Left renal pelvis (tissue), 4 donors: Measurements from ENCODE around the gene HGF. TPM values are rescaled to one million over a fixed set of nuclear protein-coding genes. Genes with fewer than 3 reads are reported as not detected.
"Not testable (repeated sequence)": the region's sequence is repeated elsewhere in the genome, so short reads cannot be mapped to it uniquely, and the experiment has no call there.

Source experiments
- DNase-seq, 4 donors: peaks; one replicate each; pipeline ENCODE4 v3.0.0-alpha.2; 2013; ENCODE audit warnings: low read depth in 4 of 4, low spot score in 3 of 4
- polyA plus RNA-seq, 4 donors: library from polyadenylated mRNA; unstranded; fragments of 120-200 nt; gene quantifications; one replicate each; pipeline ENCODE4 v1.2.1, GENCODE V29; 2013; ENCODE audit not compliant: insufficient read length in 4 of 4

Gene HGF
- polyA plus RNA-seq: 1 to 10 TPM; 1.3 to 4.9 (median 2.6) TPM

- peak in 2 of 4 donors; percentile 15 to 16 for DNase-seq
Measured at GRCh38 chr7:81769891-81770727, at the start of gene HGF. Gene HGF (minus strand): TSS chr7:81770047. CDS start chr7:81769971, 76 bp downstream.

DNA sequence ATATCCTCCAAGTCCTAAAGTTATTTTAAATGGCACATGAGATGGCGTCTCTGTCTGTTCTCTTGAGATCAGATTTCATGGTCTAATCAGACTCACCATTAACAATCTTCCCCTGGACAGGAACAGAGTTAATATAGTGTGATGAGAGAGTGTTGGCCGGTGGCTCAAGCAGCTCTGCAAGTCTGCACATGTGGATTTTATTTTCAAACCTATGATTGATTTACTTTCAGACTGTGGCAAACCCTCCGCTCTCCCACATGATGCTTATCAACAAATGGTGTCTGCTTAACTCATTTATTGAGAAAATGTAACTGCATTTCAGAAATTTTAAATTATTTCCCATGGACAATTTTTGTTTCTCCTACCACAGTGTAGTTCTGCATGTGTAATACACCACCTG lies 46.5 kb upstream of the HGF start:
- no peak for DNase-seq

DNA sequence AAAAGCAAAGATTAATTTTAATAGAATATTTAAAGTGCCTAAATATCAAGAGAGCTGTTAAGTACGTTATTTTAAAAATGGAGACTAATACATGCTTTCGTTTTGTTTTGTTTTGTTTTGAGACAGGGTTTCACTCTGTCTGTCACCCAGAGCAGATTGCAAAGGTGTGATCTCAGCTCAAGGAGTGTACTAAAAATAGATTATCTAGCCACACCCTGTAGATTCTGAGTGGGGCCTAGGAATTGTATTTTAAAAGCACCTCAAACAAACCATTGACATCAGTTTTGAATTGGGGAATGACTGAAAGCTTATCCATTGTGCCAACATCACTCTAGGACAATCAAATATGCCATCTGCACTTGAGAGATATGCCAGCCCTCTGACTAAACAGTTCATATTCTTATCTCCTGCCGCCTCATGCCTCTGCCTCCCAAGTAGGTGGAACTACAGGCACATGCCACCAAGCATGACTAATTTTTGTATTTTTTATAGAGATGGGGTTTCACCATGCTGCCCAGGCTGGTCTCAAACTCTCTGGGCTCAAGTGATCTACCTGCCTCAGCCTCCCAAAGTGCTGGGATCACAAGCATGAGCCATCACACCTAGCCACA lies 43.1 kb upstream of the HGF start:
- not testable (repeated sequence) for DNase-seq

DNA sequence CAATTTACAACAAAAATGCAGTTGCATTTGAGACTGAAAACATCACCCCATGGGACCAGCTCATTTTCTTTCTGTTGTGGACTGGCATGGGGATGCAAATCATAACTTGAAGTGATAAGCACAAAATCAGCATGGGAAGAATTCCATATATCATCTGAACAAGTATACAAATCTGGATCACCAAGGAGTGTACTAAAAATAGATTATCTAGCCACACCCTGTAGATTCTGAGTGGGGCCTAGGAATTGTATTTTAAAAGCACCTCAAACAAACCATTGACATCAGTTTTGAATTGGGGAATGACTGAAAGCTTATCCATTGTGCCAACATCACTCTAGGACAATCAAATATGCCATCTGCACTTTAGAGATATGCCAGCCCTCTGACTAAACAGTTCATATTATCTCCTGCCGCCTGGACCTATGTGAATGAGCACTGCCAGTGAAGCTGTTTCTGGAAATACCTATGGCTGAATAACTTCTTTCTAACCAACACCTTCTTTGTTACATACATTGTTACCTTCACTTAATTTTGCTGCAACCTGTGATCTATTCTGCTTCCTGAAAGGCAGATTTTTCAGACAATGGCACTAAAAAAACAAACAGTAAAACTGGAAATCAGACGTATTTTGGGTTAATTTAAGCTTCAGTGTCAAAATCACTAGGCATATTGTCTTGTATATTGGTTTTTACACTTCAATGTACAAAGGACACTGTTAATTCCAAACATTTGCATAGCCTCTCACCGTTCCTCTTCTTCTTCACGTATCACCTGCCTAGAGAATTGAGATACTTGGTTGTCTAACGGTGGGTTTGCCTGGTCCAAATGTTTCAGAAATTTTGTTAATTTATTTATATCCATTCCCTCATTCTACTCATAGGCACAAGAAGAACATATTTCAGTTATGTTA lies 42.4 kb upstream of the HGF start:
- no peak for DNase-seq

DNA sequence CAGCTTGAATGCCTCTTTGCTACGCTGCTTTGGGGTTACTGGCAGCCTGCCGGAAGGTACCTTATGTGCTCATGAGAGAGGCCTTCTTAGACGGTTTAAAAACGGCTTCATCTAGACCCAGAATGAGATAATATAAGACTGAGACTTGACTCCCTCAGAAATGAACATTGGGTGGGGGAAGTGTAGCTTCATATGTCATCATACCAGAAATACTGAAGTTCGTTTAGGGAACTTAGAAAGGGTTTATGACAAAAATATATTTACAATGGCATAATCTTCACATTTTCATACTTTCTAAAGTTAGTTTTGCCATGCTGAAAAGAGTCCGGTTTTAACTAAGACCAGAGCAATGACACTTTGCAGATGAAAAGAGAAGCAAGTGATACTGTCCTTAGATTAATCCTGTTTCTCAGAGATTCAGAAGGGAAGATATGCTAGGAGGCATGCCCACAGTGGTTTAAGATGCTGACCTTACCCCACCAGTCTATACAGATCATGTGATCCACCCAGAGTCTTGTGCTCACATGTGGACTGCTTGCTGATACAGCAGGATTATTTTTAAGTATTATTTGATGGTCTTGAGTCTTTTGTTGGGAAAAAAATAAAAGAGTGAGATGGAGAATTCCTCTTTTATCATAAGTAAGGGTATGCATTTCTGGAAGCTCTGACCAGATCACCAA lies 40.8 kb upstream of the HGF start:
- no peak for DNase-seq

DNA sequence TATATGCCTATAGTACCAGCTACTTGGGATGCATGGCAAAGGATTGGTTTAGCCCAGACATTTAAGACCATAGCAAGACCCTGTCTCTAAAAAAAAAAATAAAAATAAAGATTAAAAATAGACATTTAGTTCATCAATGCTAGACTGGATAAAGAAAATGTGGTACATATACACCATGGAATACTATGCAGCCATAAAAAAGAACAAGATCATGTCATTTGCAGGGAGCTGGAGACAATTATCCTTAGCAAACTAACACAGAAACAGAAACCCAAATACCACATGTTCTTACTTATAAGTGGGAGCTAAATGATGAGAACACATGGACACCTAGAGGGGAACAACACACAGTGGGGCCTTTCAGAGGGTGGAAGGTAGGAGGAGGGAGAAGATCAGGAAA lies 38.5 kb upstream of the HGF start:
- DNase-seq: not testable (repeated sequence)

DNA sequence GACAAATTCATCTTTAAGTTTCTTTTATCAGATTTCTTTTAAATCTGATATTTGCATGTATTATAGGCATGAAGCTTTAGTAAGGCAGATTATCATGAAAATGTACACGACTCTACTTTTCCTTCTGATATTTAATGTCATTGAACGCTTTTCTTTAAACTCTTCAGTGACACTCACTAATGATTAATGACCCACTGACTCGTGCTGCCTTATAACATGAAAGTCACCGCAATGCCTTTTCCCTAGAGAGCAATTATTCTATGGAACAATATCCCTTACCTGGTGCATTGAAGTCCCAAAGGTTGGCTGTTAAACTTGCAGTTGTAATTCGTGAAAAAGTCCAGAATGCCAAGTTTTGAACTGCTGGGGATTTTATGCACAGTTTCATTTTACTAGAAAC lies 33.4 kb upstream of the HGF start:
- DNase-seq: no peak

DNA sequence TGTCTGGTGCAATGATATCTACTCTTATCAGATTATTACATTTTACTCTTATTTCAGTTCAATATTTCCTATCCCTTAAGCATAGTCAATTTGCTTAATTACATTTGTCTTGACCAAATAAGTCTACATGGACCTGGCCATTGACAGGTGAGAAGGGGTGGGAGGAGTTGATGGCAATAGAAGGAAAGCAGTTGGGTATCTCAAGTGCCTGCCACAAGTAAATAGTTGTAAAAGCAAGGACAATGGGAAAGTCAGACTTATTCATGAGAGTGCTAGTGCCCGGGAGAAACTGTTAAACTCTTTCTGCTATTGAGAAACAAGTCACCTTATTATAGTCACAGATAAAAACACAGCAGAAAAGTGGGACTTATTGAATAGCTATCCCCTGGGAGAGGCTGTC lies 32.4 kb upstream of the HGF start:
- DNase-seq: no peak

GRCh38 chr7:81801532-81801931 lies 31.7 kb upstream of the HGF start:
- no peak for DNase-seq

- DNase-seq: no peak
Measured at GRCh38 chr7:81791568-81792518, 22.0 kb upstream of the HGF start.

GRCh38 chr7:81790686-81791085 lies 20.8 kb upstream of the HGF start:
- DNase-seq: no peak

GRCh38 chr7:81790120-81790500 lies 20.3 kb upstream of the HGF start:
- no peak for DNase-seq

GRCh38 chr7:81789406-81790119 lies 19.7 kb upstream of the HGF start:
- DNase-seq: no peak

GRCh38 chr7:81788246-81788645 lies 18.4 kb upstream of the HGF start:
- DNase-seq: no peak

GRCh38 chr7:81783818-81784217 lies 14.0 kb upstream of the HGF start:
- DNase-seq: no peak

- no peak for DNase-seq
Measured at GRCh38 chr7:81780914-81781693, 11.3 kb upstream of the HGF start.

DNA sequence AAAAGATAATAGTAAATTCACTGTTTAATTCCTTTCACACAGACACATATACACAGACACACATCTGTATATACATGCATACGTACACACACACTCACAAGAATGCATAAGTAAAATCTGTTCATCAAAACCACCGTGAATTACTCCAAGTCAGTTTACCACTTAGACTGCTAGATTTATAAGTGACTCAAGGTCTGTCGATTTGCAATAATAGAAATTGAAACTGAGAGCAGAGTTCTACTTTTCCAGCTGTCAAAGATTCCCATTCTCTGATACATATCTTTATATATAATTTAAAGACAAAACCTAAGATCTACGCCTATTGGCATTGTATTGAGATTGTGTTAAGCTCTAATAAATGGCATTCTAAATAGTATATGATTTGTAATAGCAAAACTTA lies 9.9 kb upstream of the HGF start:
- DNase-seq: no peak

DNA sequence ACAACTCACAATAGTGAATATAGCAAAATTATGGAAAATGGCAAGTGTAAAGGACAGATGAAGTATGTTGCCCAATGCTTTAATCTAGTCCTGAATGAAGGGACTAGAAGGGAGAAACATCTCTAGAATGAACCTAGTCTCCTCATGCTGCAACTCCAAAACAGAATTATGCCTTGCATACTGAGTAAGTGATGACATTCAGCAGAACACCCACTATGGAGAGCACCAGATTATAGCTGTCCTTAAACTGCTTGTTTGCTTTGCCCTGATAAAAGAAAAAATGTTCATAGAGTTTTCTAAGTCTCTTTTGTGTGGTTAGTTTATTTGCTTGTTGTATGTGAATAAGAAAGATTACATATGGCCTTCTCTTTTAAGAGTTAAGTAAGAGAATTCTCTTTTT lies 7.8 kb upstream of the HGF start:
- no peak for DNase-seq
